HFF-Myc (cell line): ENCODE measurements around the gene NLK.
"Not testable (repeated sequence)": the region's sequence is repeated elsewhere in the genome, so short reads cannot be mapped to it uniquely, and the experiment has no call there.

Experiments used
- DNase-seq: peaks from one replicate; pipeline ENCODE4 v3.0.0-alpha.2; 2011; ENCODE audit warnings: low read depth; ENCODE audit errors: extremely low read depth
- H3K4me3 ChIP-seq: replicated peaks from 2 replicates; pipeline ENCODE4 v1.5.1; 2011; ENCODE audit warnings: low read depth, mild to moderate bottlenecking, control low read depth, low read length
- TF ChIP-seq, protein P1 (sequence below): IDR thresholded peaks from 2 replicates; pipeline ENCODE4 v1.5.1; 2012; ENCODE audit warnings: mild to moderate bottlenecking, low read depth, low read length, control low read depth; ENCODE audit errors: missing control alignments

NLK gene

DNA sequence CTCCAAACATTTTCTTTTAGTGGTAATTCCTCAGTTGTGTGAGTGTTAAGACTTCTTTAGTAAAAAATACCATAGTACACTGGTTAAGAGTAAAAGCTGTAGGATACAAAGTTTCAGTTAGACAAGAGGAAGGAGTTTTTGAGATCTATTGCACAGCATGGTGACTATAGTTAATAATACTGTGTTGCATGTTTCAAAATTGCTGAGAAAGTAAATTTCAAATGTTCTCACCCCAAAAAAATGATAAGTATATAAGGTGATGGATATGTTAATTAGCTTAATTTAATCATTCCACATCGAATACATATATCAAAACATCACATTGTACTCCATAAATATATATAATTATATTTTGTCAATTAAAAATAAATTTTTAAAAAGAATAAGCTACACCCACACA is 22.0 kb upstream of the NLK start:
- no peak overlapping the region for H3K4me3 ChIP-seq
- TF ChIP-seq, protein P1, sequence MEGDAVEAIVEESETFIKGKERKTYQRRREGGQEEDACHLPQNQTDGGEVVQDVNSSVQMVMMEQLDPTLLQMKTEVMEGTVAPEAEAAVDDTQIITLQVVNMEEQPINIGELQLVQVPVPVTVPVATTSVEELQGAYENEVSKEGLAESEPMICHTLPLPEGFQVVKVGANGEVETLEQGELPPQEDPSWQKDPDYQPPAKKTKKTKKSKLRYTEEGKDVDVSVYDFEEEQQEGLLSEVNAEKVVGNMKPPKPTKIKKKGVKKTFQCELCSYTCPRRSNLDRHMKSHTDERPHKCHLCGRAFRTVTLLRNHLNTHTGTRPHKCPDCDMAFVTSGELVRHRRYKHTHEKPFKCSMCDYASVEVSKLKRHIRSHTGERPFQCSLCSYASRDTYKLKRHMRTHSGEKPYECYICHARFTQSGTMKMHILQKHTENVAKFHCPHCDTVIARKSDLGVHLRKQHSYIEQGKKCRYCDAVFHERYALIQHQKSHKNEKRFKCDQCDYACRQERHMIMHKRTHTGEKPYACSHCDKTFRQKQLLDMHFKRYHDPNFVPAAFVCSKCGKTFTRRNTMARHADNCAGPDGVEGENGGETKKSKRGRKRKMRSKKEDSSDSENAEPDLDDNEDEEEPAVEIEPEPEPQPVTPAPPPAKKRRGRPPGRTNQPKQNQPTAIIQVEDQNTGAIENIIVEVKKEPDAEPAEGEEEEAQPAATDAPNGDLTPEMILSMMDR: no peak
- DNase-seq: no peak

DNA sequence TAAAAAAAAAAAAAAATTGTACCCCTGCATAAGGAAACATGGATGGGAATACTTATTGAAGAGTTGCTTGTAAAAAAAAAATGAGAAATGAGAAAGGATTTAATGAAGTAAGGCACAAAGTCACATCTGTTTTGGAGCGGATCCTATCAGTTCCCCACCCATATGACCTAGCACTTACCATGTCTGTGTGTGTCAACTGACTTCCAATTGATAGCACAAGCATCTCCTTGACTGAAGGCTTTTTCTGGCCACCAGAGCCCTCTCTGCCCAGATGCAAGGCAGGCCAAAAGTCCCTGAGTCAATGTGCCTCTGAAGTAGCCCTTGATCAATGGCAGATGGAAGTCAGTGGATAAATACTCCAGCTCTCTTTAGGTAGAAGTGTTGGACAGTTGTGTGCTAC is 13.4 kb upstream of the NLK start:
- TF ChIP-seq, protein P1: no peak
- no peak for DNase-seq

DNA sequence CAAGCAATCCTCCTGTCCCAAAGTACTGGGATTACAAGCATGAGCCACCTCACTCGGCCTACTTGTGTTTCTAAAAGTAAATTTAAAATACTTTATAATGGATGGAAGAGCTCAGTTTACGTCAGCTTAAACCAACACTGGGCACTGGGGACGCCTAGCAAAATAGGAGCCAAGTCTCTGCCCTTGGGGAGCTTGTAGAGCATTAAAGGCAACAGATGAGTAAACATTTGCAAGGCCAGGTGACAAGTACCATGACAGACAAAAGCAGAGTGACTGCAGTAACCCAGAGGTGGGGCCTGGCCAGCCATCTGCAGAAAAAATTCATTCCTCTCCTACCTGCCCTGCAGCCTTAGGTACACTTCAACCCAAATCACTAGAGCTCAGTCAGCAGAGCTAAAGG is 12.1 kb upstream of the NLK start:
- TF ChIP-seq, protein P1: no peak
- no peak overlapping the region for H3K4me3 ChIP-seq
- no peak for DNase-seq

More for the DNA sequence above, 13.4 kb upstream of the NLK start:
- no peak overlapping the region for H3K4me3 ChIP-seq

DNA sequence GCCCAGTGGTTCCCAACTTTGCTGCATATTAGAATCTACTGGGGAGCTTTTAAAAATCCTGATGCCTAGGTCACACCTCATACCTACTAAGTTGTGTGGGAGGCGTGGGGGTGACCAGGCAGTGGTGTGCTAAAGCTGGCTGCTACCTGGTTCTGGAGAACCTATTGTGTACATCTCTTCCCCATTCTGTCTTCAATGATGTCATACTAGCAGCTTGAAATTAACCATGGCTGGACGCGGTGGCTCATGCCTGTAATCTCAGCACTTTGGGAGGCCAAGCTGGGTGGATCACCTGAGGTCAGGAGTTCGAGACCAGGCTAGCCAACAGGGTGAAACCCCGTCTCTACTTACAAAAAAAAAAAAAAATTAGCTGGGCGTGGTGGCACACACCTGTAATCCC is 11.3 kb upstream of the NLK start:
- TF ChIP-seq, protein P1: no peak
- no peak overlapping the region for H3K4me3 ChIP-seq
- no peak for DNase-seq

DNA sequence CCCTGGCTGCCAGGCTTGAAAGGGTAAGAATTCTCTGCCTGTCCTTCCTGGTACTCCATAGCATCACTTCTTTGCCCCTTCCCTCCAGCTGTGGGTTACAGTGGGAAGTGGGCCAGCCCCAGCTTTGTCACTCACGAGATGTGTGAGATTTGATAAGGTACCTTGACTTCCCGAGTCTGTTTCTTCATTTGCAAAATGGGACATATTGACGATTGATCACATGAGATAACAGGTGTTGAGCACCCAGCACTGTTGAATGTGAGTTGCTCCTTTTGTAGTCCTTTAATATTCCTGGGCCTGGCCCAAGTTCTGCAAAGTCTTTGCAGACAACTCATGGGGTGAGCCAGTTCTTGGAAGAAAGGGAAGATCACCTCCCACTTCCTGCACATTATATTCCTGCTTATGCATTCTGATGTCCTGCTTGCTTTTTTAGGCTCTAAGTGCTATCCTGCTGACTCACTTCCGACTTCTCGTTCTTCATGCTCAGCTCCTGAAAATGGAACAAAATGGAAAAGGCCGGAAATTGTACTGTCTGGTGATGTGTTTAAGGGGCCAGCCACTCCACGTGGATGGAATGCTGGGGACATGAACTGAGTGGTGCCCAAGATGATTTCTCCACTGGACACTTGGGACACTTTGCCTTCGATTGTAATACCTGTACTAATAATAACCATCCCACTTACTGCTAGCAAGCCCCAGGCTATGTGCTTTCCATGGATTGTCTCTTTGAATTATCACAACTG is 8.3 kb upstream of the NLK start:
- peak; percentile 84 for DNase-seq
- TF ChIP-seq, protein P1: no peak
- H3K4me3 ChIP-seq: no peak overlapping the region

DNA sequence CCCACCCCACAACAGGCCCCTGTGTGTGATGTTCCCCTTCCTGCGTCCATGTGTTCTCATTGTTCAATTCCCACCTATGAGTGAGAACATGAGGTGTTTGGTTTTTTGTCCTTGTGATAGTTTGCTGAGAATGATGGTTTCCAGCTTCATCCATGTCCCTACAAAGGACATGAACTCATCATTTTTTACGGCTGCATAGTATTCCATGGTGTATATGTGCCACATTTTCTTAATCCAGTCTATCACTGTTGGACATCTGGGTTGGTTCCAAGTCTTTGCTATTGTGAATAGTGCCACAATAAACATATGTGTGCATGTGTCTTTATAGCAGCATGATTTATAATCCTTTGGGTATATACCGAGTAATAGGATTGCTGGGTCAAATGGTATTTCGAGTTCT is 7.0 kb upstream of the NLK start:
- not testable (repeated sequence) for DNase-seq, H3K4me3 ChIP-seq

DNA sequence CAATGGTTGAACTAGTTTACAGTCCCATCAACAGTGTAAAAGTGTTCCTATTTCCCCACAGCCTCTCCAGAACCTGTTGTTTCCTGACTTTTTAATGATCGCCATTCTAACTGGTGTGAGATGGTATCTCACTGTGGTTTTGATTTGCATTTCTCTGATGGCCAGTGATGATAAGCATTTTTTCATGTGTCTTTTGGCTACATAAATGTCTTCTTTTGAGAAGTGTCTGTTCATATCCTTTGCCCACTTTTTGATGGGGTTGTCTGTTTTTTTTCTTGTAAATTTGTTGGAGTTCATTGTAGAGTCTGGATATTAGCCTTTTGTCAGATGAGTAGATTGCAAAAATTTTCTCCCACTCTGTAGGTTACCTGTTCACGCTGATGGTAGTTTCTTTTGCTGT is 6.6 kb upstream of the NLK start:
- not testable (repeated sequence) for H3K4me3 ChIP-seq, DNase-seq

DNA sequence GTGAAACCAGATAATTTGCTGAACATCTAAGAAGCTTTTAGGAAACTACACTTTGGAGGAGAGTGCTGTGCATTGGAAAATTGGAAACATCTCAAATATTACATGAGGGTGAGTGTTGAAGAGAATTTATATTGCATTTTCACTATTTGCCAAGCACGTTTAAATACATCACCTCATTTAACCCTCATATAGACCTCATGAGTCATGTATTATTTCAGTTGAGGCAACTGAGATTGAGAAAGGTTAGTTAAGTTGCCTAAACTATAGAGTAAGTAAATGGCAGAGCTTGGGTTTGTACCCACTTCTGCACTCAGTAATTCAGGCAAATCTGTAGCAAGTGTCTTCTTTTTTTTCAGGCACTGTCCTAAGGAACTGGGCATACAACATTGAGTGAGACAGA is 3.7 kb upstream of the NLK start:
- no peak for DNase-seq
- no peak overlapping the region for H3K4me3 ChIP-seq
- TF ChIP-seq, protein P1: no peak
